ENCODE measurements around the gene ATAD3A. TPM values are rescaled to one million over a fixed set of nuclear protein-coding genes. Genes with fewer than 3 reads are reported as not detected.

The ATAD3A gene
- polyA plus RNA-seq, 1 of the 3 experiments (the other 2 are of a cell fraction), result 40.2 TPM

Other genes with a start within 250 kb of the ATAD3A start
- gene UBE2J2, start 238.3 kb upstream of the ATAD3A start, polyA plus RNA-seq (2012; rRNA removed), result 31.8 and 47.5 TPM in 2 replicates
- gene SCNN1D, start 231.7 kb upstream of the ATAD3A start, polyA plus RNA-seq (2012; rRNA removed), result 2.6 and 2.9 TPM in 2 replicates
- 51.7 and 66.4 TPM in 2 replicates for gene ACAP3, start 204.2 kb upstream of the ATAD3A start, polyA plus RNA-seq (2012; rRNA removed)
- gene PUSL1, start 203.6 kb upstream of the ATAD3A start, polyA plus RNA-seq (2012; rRNA removed), result 13.9 and 19.0 TPM in 2 replicates
- gene INTS11, start 187.5 kb upstream of the ATAD3A start, polyA plus RNA-seq (2012; rRNA removed), result 137 and 141 TPM in 2 replicates
- 12.3 and 13.4 TPM in 2 replicates for gene CPTP, start 187.4 kb upstream of the ATAD3A start, polyA plus RNA-seq (2012; rRNA removed)
- gene TAS1R3, start 180.9 kb upstream of the ATAD3A start, polyA plus RNA-seq (2012; rRNA removed), result 0.06 and 0.08 TPM in 2 replicates
- 31.3 and 32.0 TPM in 2 replicates for gene DVL1, start 162.7 kb upstream of the ATAD3A start, polyA plus RNA-seq (2012; rRNA removed)
- 2.5 and 3.8 TPM in 2 replicates for gene MXRA8, start 153.6 kb upstream of the ATAD3A start, polyA plus RNA-seq (2012; rRNA removed)
- 175 and 214 TPM in 2 replicates for gene AURKAIP1, start 137.0 kb upstream of the ATAD3A start, polyA plus RNA-seq (2012; rRNA removed)
- 362 and 475 TPM in 2 replicates for gene CCNL2, start 112.8 kb upstream of the ATAD3A start, polyA plus RNA-seq (2012; rRNA removed)
- 159 and 210 TPM in 2 replicates for gene MRPL20, start 104.9 kb upstream of the ATAD3A start, polyA plus RNA-seq (2012; rRNA removed)
- 0.06 and 0.07 TPM in 2 replicates for gene ANKRD65, start 90.9 kb upstream of the ATAD3A start, polyA plus RNA-seq (2012; rRNA removed)
- gene VWA1, start 76.5 kb upstream of the ATAD3A start, polyA plus RNA-seq (2012; rRNA removed), result 5.3 and 7.4 TPM in 2 replicates
- gene ATAD3C, start 62.5 kb upstream of the ATAD3A start, polyA plus RNA-seq (2012; rRNA removed), result 0.38 and 0.49 TPM in 2 replicates
- 47.6 and 71.6 TPM in 2 replicates for gene ATAD3B, start 40.4 kb upstream of the ATAD3A start, polyA plus RNA-seq (2012; rRNA removed)
- 6.5 and 8.1 TPM in 2 replicates for gene TMEM240, start 28.5 kb downstream of the ATAD3A start, polyA plus RNA-seq (2012; rRNA removed)
- 73.6 and 104 TPM in 2 replicates for gene SSU72, start 62.7 kb downstream of the ATAD3A start, polyA plus RNA-seq (2012; rRNA removed)
- 4.8 and 6.7 TPM in 2 replicates for gene FNDC10, start 88.0 kb downstream of the ATAD3A start, polyA plus RNA-seq (2012; rRNA removed)
- 40.4 and 45.4 TPM in 2 replicates for gene MIB2, start 103.3 kb downstream of the ATAD3A start, polyA plus RNA-seq (2012; rRNA removed)
- 0.96 and 1.2 TPM in 2 replicates for gene MMP23B, start 120.0 kb downstream of the ATAD3A start, polyA plus RNA-seq (2012; rRNA removed)
- gene CDK11B, start 146.8 kb downstream of the ATAD3A start, polyA plus RNA-seq (2012; rRNA removed), result 11.3 and 15.0 TPM in 2 replicates
- gene SLC35E2B, start 180.6 kb downstream of the ATAD3A start, polyA plus RNA-seq (2012; rRNA removed), result 20.5 and 20.6 TPM in 2 replicates
- 22.0 and 24.0 TPM in 2 replicates for gene CDK11A, start 212.2 kb downstream of the ATAD3A start, polyA plus RNA-seq (2012; rRNA removed)